Measurements from ENCODE around the gene LHPP. TPM values are rescaled to one million over a fixed set of nuclear protein-coding genes. Genes with fewer than 3 reads are reported as not detected.

Gene LHPP
- total and polyA plus RNA-seq, 10 of the 15 experiments (the other 5 are each of a cell fraction or from before 2014, with no cell fraction given): 0.79 to 9.8 (median 6.7) TPM

- FAIRE-seq (no peak), DNase-seq (ENCODE audit: low read depth, low spot score) (no peak), ATAC-seq (no peak)
- CTCF ChIA-PET: interaction anchor here (0.7 to 4.4 kb wide), 4 partner anchors 13 to 100 kb away, joined by 3 to 30 read pairs (median 4); no protein-coding TSS in a partner anchor
- Histone ChIP-seq H3K4me2 (ENCODE audit: control insufficient read depth, insufficient read depth) (no peak overlapping the region), H3K4me1 (ENCODE audit: control insufficient read depth, insufficient read depth, low read length) (peaks cover 50% of the 10 kb centered on the region), H3K9ac (ENCODE audit: control insufficient read depth, insufficient read depth, low read length) (no peak overlapping the region), H4K20me1 (ENCODE audit: control insufficient read depth, insufficient read depth) (no peaks in the 10 kb centered on the region), H3K79me2 (ENCODE audit: control insufficient read depth, insufficient read depth, low read length) (peaks cover 14% of the 10 kb centered on the region), H3K4me3 (no peak overlapping the region), H3K27ac (ENCODE audit: control insufficient read depth, insufficient read depth) (no peak overlapping the region), H3K9me3 (replicated peaks; ENCODE audit: control insufficient read depth, insufficient read depth, low read length) (no peaks in the 10 kb centered on the region), H3K36me3 (ENCODE audit: control insufficient read depth in 2 of 2, insufficient read depth in 2 of 2, low read length in 1 of 2) (peaks cover 0 to 2% of the 10 kb centered on the region in 2 experiments; a peak in 3 of 4 replicates), H3K27me3 (replicated peaks in 1 of 2; ENCODE audit: control insufficient read depth in 2 of 2, insufficient read depth in 2 of 2, low read length in 1 of 2) (no peaks in the 10 kb centered on the region), H2AFZ (ENCODE audit: control insufficient read depth, low read depth, low read length) (no peak overlapping the region)
- 99% methylated on average over 13 of the region's 13 CpGs for WGBS (ENCODE audit: insufficient coverage, insufficient replicate concordance, low lambda C conversion rate, missing lambda C conversion rate)
- in situ Hi-C loops (cut with MboI) (no loop called here), intact Hi-C loops (cut with micrococcal nuclease; ENCODE audit: unreplicated experiment) (loop anchor here (5.0 kb wide), 1 partner anchor 42 kb away; no protein-coding TSS in a partner anchor)
- no TSS peak for BruUV-seq (replicated peaks)
- POLR2A ChIA-PET: interaction anchor here (1.3 to 1.5 kb wide), 2 partner anchors 43 to 100 kb away, joined by 3 to 6 read pairs; no protein-coding TSS in a partner anchor
- SMC1A ChIA-PET (ENCODE audit: uncharacterized antibody, unreplicated experiment): interaction anchor here (0.9 to 8.4 kb wide), 5 partner anchors 27 to 101 kb away, joined by 3 to 81 read pairs (median 3); no protein-coding TSS in a partner anchor
- RAD21 ChIA-PET (ENCODE audit: unreplicated experiment): interaction anchor here (0.9 to 2.7 kb wide), 6 partner anchors 42 to 103 kb away, joined by 3 to 14 read pairs (median 4); no protein-coding TSS in a partner anchor
- TF ChIP-seq KDM1A (IDR thresholded peaks at IDR 0.05; ENCODE audit: borderline replicate concordance) (no peak), YBX1 (IDR thresholded peaks at IDR 0.05) (no peak), ZBTB33 (IDR thresholded peaks at IDR 0.05) (no peak), ZNF207 (IDR thresholded peaks at IDR 0.05; ENCODE audit: borderline replicate concordance) (no peak), BCLAF1 (IDR thresholded peaks at IDR 0.05) (no peak), RAD51 (IDR thresholded peaks at IDR 0.05) (no peak), ESRRA (IDR thresholded peaks at IDR 0.05; ENCODE audit: low read length) (no peak), NFYA (IDR thresholded peaks at IDR 0.05; ENCODE audit: borderline replicate concordance, low read depth, low read length) (no peak), ZZZ3 (IDR thresholded peaks at IDR 0.05; ENCODE audit: control insufficient read depth, insufficient read length, low read depth) (no peak), HDAC6 (IDR thresholded peaks at IDR 0.05; ENCODE audit: unreplicated experiment) (no peak), FOXM1 (IDR thresholded peaks at IDR 0.05; ENCODE audit: low read depth, low read length) (no peak), SIN3A (IDR thresholded peaks at IDR 0.05; ENCODE audit: low read depth, low read length) (no peak), TCF7 (IDR thresholded peaks at IDR 0.05; ENCODE audit: borderline replicate concordance) (no peak), SREBF1 (IDR thresholded peaks at IDR 0.05; ENCODE audit: low read length) (no peak), CEBPZ (IDR thresholded peaks at IDR 0.05; ENCODE audit: low read depth, low read length) (no peak), RUNX3 (IDR thresholded peaks at IDR 0.05; ENCODE audit: low read length) (no peak)
Measured at GRCh38 chr10:124645467-124646095, 184.0 kb downstream of the LHPP start.
